Fibroblast of skin of left quadriceps (primary cell): ENCODE data around the gene UBXN7.
A peak's percentile ranks its signal among the peaks of the same experiment; 100 is the strongest.
"Not testable (repeated sequence)": the region's sequence is repeated elsewhere in the genome, so short reads cannot be mapped to it uniquely, and the experiment has no call there.

Source experiments
- DNase-seq, 2 experiments: peaks; one replicate each; pipeline ENCODE4 v3.0.0-alpha.2; 2013; ENCODE audit warnings: low read depth in 2 of 2

UBXN7 gene

GRCh38 chr3:196418601-196419000 lies 13.6 kb downstream of the UBXN7 start:
- no peak for DNase-seq

GRCh38 chr3:196414469-196414868 lies 17.8 kb downstream of the UBXN7 start:
- DNase-seq = no peak

GRCh38 chr3:196412704-196413103 lies 19.5 kb downstream of the UBXN7 start:
- DNase-seq = no peak

- DNase-seq = no peak
Observed at GRCh38 chr3:196409409-196409808, 22.8 kb downstream of the UBXN7 start.

- no peak for DNase-seq
Observed at GRCh38 chr3:196408565-196409300, 23.5 kb downstream of the UBXN7 start.

GRCh38 chr3:196406811-196407470 lies 25.3 kb downstream of the UBXN7 start:
- peak; percentile 64 to 66 for DNase-seq

- no peak for DNase-seq
Observed at GRCh38 chr3:196400331-196400730, 31.9 kb downstream of the UBXN7 start.

GRCh38 chr3:196399485-196399945 lies 32.7 kb downstream of the UBXN7 start:
- DNase-seq = peak; percentile 6 to 8

- no peak for DNase-seq
Observed at GRCh38 chr3:196398782-196399181, 33.4 kb downstream of the UBXN7 start.

GRCh38 chr3:196397941-196398340 lies 34.3 kb downstream of the UBXN7 start:
- no peak for DNase-seq

GRCh38 chr3:196390116-196390515 lies 42.1 kb downstream of the UBXN7 start:
- DNase-seq = no peak

GRCh38 chr3:196388956-196389355 lies 43.3 kb downstream of the UBXN7 start:
- no peak for DNase-seq

GRCh38 chr3:196387941-196388340 lies 44.3 kb downstream of the UBXN7 start:
- not testable (repeated sequence) for DNase-seq

GRCh38 chr3:196386797-196387196 lies 45.4 kb downstream of the UBXN7 start:
- not testable (repeated sequence) for DNase-seq

GRCh38 chr3:196386034-196386433 lies 46.2 kb downstream of the UBXN7 start:
- not testable (repeated sequence) for DNase-seq

GRCh38 chr3:196385446-196385845 lies 46.8 kb downstream of the UBXN7 start:
- not testable (repeated sequence) for DNase-seq

- DNase-seq = no peak
Observed at GRCh38 chr3:196378146-196378841, 53.9 kb downstream of the UBXN7 start.

GRCh38 chr3:196377321-196377720 lies 54.9 kb downstream of the UBXN7 start:
- DNase-seq = no peak

- no peak for DNase-seq
Observed at GRCh38 chr3:196365736-196366135, 66.5 kb downstream of the UBXN7 start.

GRCh38 chr3:196360586-196360985 lies 71.6 kb downstream of the UBXN7 start:
- DNase-seq = no peak

- not testable (repeated sequence) for DNase-seq
Observed at GRCh38 chr3:196358540-196358939, 73.7 kb downstream of the UBXN7 start.

- no peak for DNase-seq
Observed at GRCh38 chr3:196357905-196358304, 74.3 kb downstream of the UBXN7 start.

GRCh38 chr3:196356556-196356955 lies 75.7 kb downstream of the UBXN7 start:
- no peak for DNase-seq
